ENCODE measurements around the gene MAML3. TPM values are rescaled to one million over a fixed set of nuclear protein-coding genes. Genes with fewer than 3 reads are reported as not detected.

Gene MAML3
- total RNA-seq, 2 experiments from 2014 or later, result 2.5 to 2.9 TPM

DNA sequence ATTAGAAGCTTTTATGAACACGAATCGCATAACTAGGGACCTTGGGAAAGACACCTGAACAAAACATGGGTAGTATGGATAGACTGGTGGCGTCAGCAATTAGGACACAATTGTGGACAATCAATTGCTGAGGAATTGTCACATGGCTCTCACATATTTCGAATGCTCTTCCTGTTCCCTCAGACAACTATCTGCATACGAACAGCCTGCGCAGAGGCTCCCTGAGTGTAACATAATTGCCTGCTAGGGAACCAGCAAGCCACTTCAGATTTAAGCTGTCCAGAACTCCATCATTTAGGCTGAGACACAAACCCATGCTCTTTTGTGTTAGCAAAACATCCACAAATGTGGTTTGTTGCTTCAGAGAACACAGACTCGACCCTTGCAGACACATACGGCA lies 327.6 kb downstream of the MAML3 start:
- intact Hi-C loops (cut with DNase I, micrococcal nuclease), result no loop called here
- H3K27me3 ChIP-seq (ENCODE audit: control insufficient read depth in 1 of 2, insufficient read depth in 2 of 2, low read length in 2 of 2), result no peaks in the 10 kb centered on the region
- no peaks in the 10 kb centered on the region for H3K4me1 ChIP-seq (ENCODE audit: insufficient read depth, low read length)
- ChIA-PET CTCF (no interaction called here), POLR2A (no interaction called here)
- Mint-ChIP-seq H3K36me3 (ENCODE audit: low read depth) (no peaks in the 10 kb centered on the region), H3K9me3 (no peaks in the 10 kb centered on the region), H3K4me3 (no peak overlapping the region), H3K27ac (no peak overlapping the region), H3K27me3 (no peaks in the 10 kb centered on the region), H3K4me1 (ENCODE audit: low read depth) (no peaks in the 10 kb centered on the region)
- H3K36me3 ChIP-seq (ENCODE audit: insufficient read depth, low read length), result no peaks in the 10 kb centered on the region
- no peak overlapping the region for H3K4me3 ChIP-seq (ENCODE audit: low read length)
- H3K27ac ChIP-seq (ENCODE audit: low read depth in 1 of 2, low read length in 2 of 2), result no peak overlapping the region
- H3K9me3 ChIP-seq (ENCODE audit: control insufficient read depth in 1 of 2, insufficient read depth in 1 of 2, low read length in 2 of 2), result no peaks in the 10 kb centered on the region
- TF ChIP-seq, protein P1, sequence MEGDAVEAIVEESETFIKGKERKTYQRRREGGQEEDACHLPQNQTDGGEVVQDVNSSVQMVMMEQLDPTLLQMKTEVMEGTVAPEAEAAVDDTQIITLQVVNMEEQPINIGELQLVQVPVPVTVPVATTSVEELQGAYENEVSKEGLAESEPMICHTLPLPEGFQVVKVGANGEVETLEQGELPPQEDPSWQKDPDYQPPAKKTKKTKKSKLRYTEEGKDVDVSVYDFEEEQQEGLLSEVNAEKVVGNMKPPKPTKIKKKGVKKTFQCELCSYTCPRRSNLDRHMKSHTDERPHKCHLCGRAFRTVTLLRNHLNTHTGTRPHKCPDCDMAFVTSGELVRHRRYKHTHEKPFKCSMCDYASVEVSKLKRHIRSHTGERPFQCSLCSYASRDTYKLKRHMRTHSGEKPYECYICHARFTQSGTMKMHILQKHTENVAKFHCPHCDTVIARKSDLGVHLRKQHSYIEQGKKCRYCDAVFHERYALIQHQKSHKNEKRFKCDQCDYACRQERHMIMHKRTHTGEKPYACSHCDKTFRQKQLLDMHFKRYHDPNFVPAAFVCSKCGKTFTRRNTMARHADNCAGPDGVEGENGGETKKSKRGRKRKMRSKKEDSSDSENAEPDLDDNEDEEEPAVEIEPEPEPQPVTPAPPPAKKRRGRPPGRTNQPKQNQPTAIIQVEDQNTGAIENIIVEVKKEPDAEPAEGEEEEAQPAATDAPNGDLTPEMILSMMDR (IDR thresholded peaks at IDR 0.05), result no peak
- DNase-seq, result no peak
- no peak for ATAC-seq (ENCODE audit: poor library complexity)

DNA sequence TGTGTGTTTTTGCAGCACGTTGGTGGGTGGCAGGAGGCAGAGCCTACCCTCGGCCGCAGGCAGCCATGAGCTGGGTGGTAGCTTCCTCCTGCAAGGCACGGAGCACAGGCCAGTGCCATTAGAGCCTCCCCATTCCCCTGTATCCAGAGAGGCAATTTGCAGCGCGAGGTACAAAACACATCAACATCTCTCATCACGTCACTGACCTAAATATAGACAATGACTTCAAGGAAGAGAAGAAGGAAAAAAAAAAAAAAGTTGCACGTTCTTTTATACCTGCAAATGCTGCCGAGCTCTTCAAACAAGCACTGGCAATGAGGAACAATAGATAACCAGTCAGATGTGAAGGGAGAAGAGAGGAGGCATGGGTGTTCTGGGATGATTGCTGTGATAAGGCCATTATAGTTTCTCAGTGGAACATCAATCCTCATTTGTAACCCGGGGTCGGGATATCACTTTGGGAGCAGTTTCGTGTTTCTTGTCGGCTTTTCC lies 328.4 kb downstream of the MAML3 start:
- Mint-ChIP-seq H3K4me1 (ENCODE audit: low read depth) (no peaks in the 10 kb centered on the region), H3K27ac (no peak overlapping the region), H3K36me3 (ENCODE audit: low read depth) (no peaks in the 10 kb centered on the region), H3K27me3 (no peaks in the 10 kb centered on the region), H3K4me3 (no peak overlapping the region), H3K9me3 (no peaks in the 10 kb centered on the region)
- ATAC-seq (ENCODE audit: poor library complexity), result no peak
- TF ChIP-seq, protein P1 (IDR thresholded peaks at IDR 0.05), result no peak
- Histone ChIP-seq H3K36me3 (ENCODE audit: insufficient read depth, low read length) (no peaks in the 10 kb centered on the region), H3K4me1 (ENCODE audit: insufficient read depth, low read length) (no peaks in the 10 kb centered on the region), H3K27me3 (ENCODE audit: control insufficient read depth in 1 of 2, insufficient read depth in 2 of 2, low read length in 2 of 2) (no peaks in the 10 kb centered on the region), H3K4me3 (ENCODE audit: low read length) (no peak overlapping the region), H3K9me3 (ENCODE audit: control insufficient read depth in 1 of 2, insufficient read depth in 1 of 2, low read length in 2 of 2) (no peaks in the 10 kb centered on the region), H3K27ac (ENCODE audit: low read depth in 1 of 2, low read length in 2 of 2) (no peak overlapping the region)
- DNase-seq, result no peak
- intact Hi-C loops (cut with DNase I, micrococcal nuclease), result no loop called here
- ChIA-PET POLR2A (interaction anchor here (0.6 kb wide), 1 partner anchor 712 kb away, joined by 4 read pairs; no protein-coding TSS in a partner anchor), CTCF (no interaction called here)

DNA sequence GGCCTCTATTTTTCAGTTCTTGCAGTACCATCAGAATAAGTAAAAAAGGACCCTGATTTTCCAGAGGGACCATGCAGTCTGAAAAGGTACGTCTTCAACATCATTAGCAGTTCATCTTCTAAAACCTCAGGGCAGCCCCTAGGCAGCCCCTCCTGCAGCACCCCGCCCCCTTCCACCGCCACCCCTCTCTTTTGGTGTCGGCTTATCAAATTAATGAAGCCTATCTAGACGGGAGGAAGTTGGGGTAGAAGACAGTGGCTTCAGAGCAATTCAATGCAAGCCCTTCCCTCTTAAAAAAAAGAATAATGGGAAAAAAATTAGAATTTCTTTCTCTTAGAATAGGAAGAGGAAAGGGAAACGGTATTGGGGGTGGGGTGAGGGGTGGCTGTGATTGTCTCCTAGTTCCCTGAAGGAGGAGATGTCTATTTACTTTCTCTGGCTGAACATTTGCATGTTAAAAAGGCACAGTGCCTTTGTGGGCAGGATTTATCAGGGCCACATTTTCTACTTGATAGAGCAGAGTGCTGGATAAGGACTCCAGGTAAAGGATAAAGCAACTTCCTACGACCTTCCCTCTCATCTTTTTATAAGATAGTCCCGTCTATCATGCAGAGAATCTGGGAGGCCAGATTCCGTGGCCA lies 329.0 kb downstream of the MAML3 start:
- no peaks in the 10 kb centered on the region for H3K36me3 Mint-ChIP-seq (ENCODE audit: low read depth)
- POLR2A ChIA-PET, result no interaction called here
- Histone ChIP-seq H3K36me3 (ENCODE audit: insufficient read depth, low read length) (no peaks in the 10 kb centered on the region), H3K27ac (ENCODE audit: low read depth in 1 of 2, low read length in 2 of 2) (no peak overlapping the region), H3K9me3 (ENCODE audit: control insufficient read depth in 1 of 2, insufficient read depth in 1 of 2, low read length in 2 of 2) (no peaks in the 10 kb centered on the region), H3K4me1 (ENCODE audit: insufficient read depth, low read length) (no peaks in the 10 kb centered on the region), H3K4me3 (ENCODE audit: low read length) (no peak overlapping the region), H3K27me3 (ENCODE audit: control insufficient read depth in 1 of 2, insufficient read depth in 2 of 2, low read length in 2 of 2) (no peaks in the 10 kb centered on the region)
- ATAC-seq (ENCODE audit: poor library complexity), result no peak
- no peaks in the 10 kb centered on the region for H3K9me3 Mint-ChIP-seq
- H3K4me1 Mint-ChIP-seq (ENCODE audit: low read depth), result no peaks in the 10 kb centered on the region
- no peak for DNase-seq
- H3K27ac Mint-ChIP-seq, result no peak overlapping the region
- CTCF ChIA-PET, result no interaction called here
- intact Hi-C loops (cut with DNase I, micrococcal nuclease), result no loop called here
- no peak overlapping the region for H3K4me3 Mint-ChIP-seq
- H3K27me3 Mint-ChIP-seq, result no peaks in the 10 kb centered on the region
- TF ChIP-seq, protein P1 (IDR thresholded peaks at IDR 0.05), result no peak

All from CD4-positive, alpha-beta T cell (primary cell).